Calu3 (cell line): ENCODE measurements around the gene SLC5A5. TPM values are rescaled to one million over a fixed set of nuclear protein-coding genes. Genes with fewer than 3 reads are reported as not detected.
A peak's percentile ranks its signal among the peaks of the same experiment; 100 is the strongest.

Experiments used
- BruUV-seq: library from RNA; stranded (reverse); fragments of 400-500 nt; replicated peaks from 2 replicates; lab custom pipeline; 2021; lab: Mats Ljungman, UMichigan
- CTCF ChIA-PET: fragments of 300-600 bp; sonication (Branson Sonifier 250); formaldehyde crosslinking; loops from one replicate; lab custom pipeline; 2022; ENCODE audit warnings: antibody characterized with exemption; lab: Charles Lee
- DNase-seq: peaks from one replicate; pipeline ENCODE4 v3.0.0; 2022
- H3K27ac Mint-ChIP-seq: one replicate; pipeline ENCODE4 v1.8.0; 2022; ENCODE audit warnings: mixed read lengths; ENCODE audit not compliant: unreplicated experiment
- H3K27me3 Mint-ChIP-seq: one replicate; pipeline ENCODE4 v1.8.0; 2022; ENCODE audit warnings: mixed read lengths; ENCODE audit not compliant: unreplicated experiment
- H3K36me3 Mint-ChIP-seq: one replicate; pipeline ENCODE4 v1.8.0; 2022; ENCODE audit warnings: mild to moderate bottlenecking, moderate library complexity, mixed read lengths; ENCODE audit not compliant: insufficient read depth, unreplicated experiment
- H3K4me1 Mint-ChIP-seq: one replicate; pipeline ENCODE4 v1.8.0; 2022; ENCODE audit warnings: mild to moderate bottlenecking, low read depth, mixed read lengths; ENCODE audit not compliant: unreplicated experiment
- H3K4me3 Mint-ChIP-seq: one replicate; pipeline ENCODE4 v1.8.0; 2022; ENCODE audit warnings: mild to moderate bottlenecking, low read depth, moderate library complexity, mixed read lengths; ENCODE audit not compliant: unreplicated experiment
- H3K9me3 Mint-ChIP-seq: one replicate; pipeline ENCODE4 v1.8.0; 2022; ENCODE audit warnings: low read depth, mixed read lengths; ENCODE audit not compliant: unreplicated experiment
- intact Hi-C: fragments of 100-400 bp; cut with micrococcal nuclease; formaldehyde crosslinking; loops from one replicate; pipeline ENCODE4 v1.10.0; 2022; ENCODE audit not compliant: unreplicated experiment
- total RNA-seq: library from RNA; stranded (reverse); gene quantifications from 2 replicates; pipeline ENCODE4 v1.2.3, GENCODE V29; 2022
- TF ChIP-seq, protein P1 (sequence below): fragments of 200-600 bp; IDR thresholded peaks from one replicate; pipeline ENCODE4 v1.8.0; 2022; ENCODE audit warnings: antibody characterized with exemption; ENCODE audit not compliant: unreplicated experiment

SLC5A5 gene
- total RNA-seq, 1 experiment from 2014 or later: not detected

DNA sequence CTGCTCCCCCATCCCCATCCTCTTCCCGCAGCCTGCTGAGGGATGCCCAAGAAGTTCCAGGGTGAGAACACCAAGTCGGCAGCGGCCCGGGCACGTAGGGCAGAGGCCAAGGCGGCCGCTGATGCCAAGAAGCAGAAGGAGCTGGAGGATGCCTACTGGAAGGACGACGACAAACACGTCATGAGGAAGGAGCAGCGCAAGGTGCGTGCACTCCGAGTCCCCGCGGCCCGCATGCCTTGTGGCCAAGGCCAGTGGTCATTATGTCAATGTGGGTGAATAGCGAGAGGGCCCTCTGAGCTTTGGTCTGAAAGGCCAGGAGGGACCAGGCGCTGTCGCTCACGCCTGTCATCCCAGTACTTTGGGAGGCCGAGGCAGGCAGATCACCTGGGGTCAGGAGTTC is 64.6 kb downstream of the SLC5A5 start:
- no peaks in the 10 kb centered on the region for H3K9me3 Mint-ChIP-seq
- H3K4me1 Mint-ChIP-seq: peaks cover 8% of the 10 kb centered on the region
- BruUV-seq: no TSS peak
- no peak overlapping the region for H3K27ac Mint-ChIP-seq
- intact Hi-C loops: no loop called here
- DNase-seq: no peak
- no peak overlapping the region for H3K4me3 Mint-ChIP-seq
- TF ChIP-seq, protein P1, sequence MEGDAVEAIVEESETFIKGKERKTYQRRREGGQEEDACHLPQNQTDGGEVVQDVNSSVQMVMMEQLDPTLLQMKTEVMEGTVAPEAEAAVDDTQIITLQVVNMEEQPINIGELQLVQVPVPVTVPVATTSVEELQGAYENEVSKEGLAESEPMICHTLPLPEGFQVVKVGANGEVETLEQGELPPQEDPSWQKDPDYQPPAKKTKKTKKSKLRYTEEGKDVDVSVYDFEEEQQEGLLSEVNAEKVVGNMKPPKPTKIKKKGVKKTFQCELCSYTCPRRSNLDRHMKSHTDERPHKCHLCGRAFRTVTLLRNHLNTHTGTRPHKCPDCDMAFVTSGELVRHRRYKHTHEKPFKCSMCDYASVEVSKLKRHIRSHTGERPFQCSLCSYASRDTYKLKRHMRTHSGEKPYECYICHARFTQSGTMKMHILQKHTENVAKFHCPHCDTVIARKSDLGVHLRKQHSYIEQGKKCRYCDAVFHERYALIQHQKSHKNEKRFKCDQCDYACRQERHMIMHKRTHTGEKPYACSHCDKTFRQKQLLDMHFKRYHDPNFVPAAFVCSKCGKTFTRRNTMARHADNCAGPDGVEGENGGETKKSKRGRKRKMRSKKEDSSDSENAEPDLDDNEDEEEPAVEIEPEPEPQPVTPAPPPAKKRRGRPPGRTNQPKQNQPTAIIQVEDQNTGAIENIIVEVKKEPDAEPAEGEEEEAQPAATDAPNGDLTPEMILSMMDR: no peak
- peaks cover 17% of the 10 kb centered on the region for H3K36me3 Mint-ChIP-seq
- CTCF ChIA-PET: interaction anchor here (0.6 to 0.7 kb wide), 2 partner anchors 17 to 224 kb away, joined by 3 to 6 read pairs; no protein-coding TSS in a partner anchor
- H3K27me3 Mint-ChIP-seq: no peaks in the 10 kb centered on the region

DNA sequence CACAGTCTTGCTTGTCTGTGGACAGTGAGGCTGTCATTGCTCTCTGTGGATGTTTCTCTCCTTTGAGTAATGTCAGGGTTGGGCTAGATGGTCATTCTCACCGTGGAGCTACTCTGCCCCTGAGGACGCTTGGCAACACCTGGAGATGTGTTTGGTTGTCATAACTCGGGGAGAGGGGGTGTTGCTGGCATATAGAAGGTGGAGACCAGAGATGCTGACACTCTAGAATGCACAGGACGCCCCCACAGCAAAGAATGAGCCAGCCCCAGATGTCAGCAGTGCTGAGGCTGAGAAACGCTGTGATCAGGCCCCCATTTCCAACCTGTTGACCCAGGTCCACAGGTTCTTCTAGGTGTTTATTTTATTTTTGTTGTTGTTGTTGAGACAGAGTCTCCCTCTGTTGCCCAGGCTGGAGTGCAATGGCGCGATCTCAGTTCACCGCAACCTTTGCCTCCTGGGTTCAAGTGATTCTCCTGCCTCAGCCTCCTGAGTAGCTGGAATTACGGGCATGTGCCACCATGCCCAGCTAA is 65.7 kb downstream of the SLC5A5 start:
- Mint-ChIP-seq H3K4me3 (no peak overlapping the region), H3K36me3 (peaks cover 15% of the 10 kb centered on the region), H3K9me3 (no peaks in the 10 kb centered on the region), H3K27me3 (no peaks in the 10 kb centered on the region), H3K4me1 (peaks cover 8% of the 10 kb centered on the region), H3K27ac (no peak overlapping the region)
- TF ChIP-seq, protein P1: no peak
- no TSS peak for BruUV-seq
- CTCF ChIA-PET: interaction anchor here (1.5 to 1.9 kb wide), 3 partner anchors 58 to 78 kb away, joined by 8 to 29 read pairs (median 14); partner anchors contain the start of gene RPL18A
- intact Hi-C loops: no loop called here
- DNase-seq: no peak

DNA sequence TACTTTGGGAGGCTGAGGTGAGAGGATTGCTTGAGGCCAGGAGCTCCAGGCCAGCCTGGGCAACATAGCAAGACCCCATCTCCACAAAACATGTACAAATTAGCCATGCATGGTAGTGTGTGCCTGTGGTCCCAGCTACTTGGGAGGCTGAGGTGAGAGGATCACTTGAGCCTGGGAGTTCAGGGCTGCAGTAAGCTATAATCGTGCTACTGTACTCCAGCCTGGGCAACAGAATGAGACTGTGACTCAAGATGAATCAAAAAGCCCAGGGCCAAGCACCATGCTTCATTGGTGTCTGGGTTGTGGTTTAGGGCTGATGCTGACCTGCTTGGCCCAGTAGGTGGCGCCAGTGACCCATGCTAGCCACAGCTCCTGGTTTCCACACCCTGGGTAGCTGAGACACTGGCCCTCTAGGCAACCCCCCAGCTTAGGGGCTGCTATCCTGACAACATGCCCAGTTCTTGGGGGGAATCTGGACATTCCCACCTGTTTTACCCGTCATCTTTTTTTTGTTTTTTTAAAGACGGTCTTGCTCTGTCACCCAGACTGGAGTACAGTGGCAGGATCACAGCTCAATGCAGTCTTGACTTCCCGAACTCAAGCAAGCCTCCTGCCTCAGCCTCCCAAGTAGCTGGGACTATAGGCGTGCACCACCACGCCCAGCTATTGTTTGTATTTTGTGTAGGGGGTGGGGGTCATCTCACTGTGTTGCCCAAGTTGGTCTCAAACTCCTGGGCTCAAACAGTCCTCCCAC is 66.5 kb downstream of the SLC5A5 start:
- peak; percentile 76 for DNase-seq
- intact Hi-C loops: loop anchor here (1.0 kb wide), 1 partner anchor 58 kb away; no protein-coding TSS in a partner anchor
- CTCF ChIA-PET: interaction anchor here (1.5 to 1.9 kb wide), 3 partner anchors 57 to 79 kb away, joined by 8 to 29 read pairs (median 14); partner anchors contain the start of gene RPL18A
- TF ChIP-seq, protein P1: peak; percentile 71
- H3K27me3 Mint-ChIP-seq: no peaks in the 10 kb centered on the region
- peaks cover 7% of the 10 kb centered on the region for H3K36me3 Mint-ChIP-seq
- H3K9me3 Mint-ChIP-seq: no peaks in the 10 kb centered on the region
- no TSS peak for BruUV-seq
- no peak overlapping the region for H3K4me3 Mint-ChIP-seq
- H3K27ac Mint-ChIP-seq: no peak overlapping the region
- H3K4me1 Mint-ChIP-seq: peaks cover 7% of the 10 kb centered on the region

DNA sequence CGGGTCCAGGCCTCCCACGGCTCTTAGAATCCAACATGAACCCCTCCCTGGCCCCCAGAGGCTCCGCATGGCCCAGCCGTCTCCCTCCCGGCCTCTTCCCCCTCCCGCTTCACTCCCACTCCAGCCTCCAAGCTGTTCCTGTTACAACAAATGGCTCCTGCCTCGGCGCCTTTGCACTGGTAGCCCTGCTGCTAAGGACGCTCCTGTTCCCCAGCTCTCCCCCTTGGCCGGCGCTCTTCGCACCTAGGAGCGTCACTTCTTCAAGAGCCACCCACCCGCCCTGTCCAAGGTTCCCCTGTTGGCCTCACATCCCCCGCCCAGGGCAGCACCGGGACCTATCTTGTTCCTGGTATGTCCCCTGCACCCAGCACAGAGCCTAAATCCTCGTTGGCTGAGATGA is 70.4 kb downstream of the SLC5A5 start:
- intact Hi-C loops: no loop called here
- CTCF ChIA-PET: interaction anchor here (0.7 kb wide), 1 partner anchor 376 kb away, joined by 3 read pairs; no protein-coding TSS in a partner anchor
- H3K27me3 Mint-ChIP-seq: no peaks in the 10 kb centered on the region
- BruUV-seq: no TSS peak
- no peaks in the 10 kb centered on the region for H3K9me3 Mint-ChIP-seq
- peaks cover 20% of the 10 kb centered on the region for H3K36me3 Mint-ChIP-seq
- DNase-seq: no peak
- TF ChIP-seq, protein P1: no peak
- no peak overlapping the region for H3K4me3 Mint-ChIP-seq
- peaks cover 2% of the 10 kb centered on the region for H3K4me1 Mint-ChIP-seq
- no peak overlapping the region for H3K27ac Mint-ChIP-seq
